ENCODE results near the gene ARF1. TPM values are rescaled to one million over a fixed set of nuclear protein-coding genes. Genes with fewer than 3 reads are reported as not detected.

The ARF1 gene
- total and polyA plus RNA-seq, 8 donors = 267 to 455 (median 301) TPM

GRCh38 chr1:228076796-228077430, 5.6 kb upstream of the ARF1 start:
- H3K4me1 ChIP-seq = peaks cover 7 to 16% of the 10 kb centered on the region in 2 donors
- H3K36me3 ChIP-seq = no peaks in the 10 kb centered on the region
- no peak for TF ChIP-seq CTCF (IDR thresholded peaks at IDR 0.05)
- DNase-seq (peak in 2 of 4 donors; percentile 33 to 64), ATAC-seq (no peak)
- H3K27me3 ChIP-seq = peaks cover 0 to 22% of the 10 kb centered on the region in 2 donors
- H3K9me3 ChIP-seq = no peaks in the 10 kb centered on the region
- intact Hi-C loops (cut with DNase I) = no loop called here
- H3K4me3 ChIP-seq = no peak overlapping the region
- no peak overlapping the region for H3K27ac ChIP-seq

- intact Hi-C loops (cut with DNase I) = no loop called here
- peaks cover 0 to 22% of the 10 kb centered on the region in 2 donors for H3K27me3 ChIP-seq
- DNase-seq (no peak), ATAC-seq (no peak)
- H3K4me3 ChIP-seq = no peak overlapping the region
- H3K4me1 ChIP-seq = peaks cover 7 to 16% of the 10 kb centered on the region in 2 donors
- H3K27ac ChIP-seq = no peak overlapping the region
- H3K9me3 ChIP-seq = no peaks in the 10 kb centered on the region
- no peak for TF ChIP-seq CTCF (IDR thresholded peaks at IDR 0.05)
- no peaks in the 10 kb centered on the region for H3K36me3 ChIP-seq
These were observed 4.8 kb upstream of the ARF1 start for GRCh38 chr1:228077565-228078330.

- H3K9me3 ChIP-seq = no peaks in the 10 kb centered on the region
- no peak for TF ChIP-seq CTCF (IDR thresholded peaks at IDR 0.05)
- H3K4me3 ChIP-seq = no peak overlapping the region
- peaks cover 0 to 9% of the 10 kb centered on the region in 2 donors for H3K27me3 ChIP-seq
- intact Hi-C loops (cut with DNase I) = no loop called here
- no peak overlapping the region for H3K27ac ChIP-seq
- DNase-seq = peak in 1 of 4 donors; percentile 19
- peaks cover 8 to 20% of the 10 kb centered on the region in 2 donors for H3K4me1 ChIP-seq
- ATAC-seq = no peak
- H3K36me3 ChIP-seq = no peaks in the 10 kb centered on the region
These were observed 3.5 kb upstream of the ARF1 start for GRCh38 chr1:228079013-228079412.

- no peaks in the 10 kb centered on the region for H3K36me3 ChIP-seq
- ATAC-seq = no peak
- TF ChIP-seq CTCF (IDR thresholded peaks at IDR 0.05) = no peak
- no peak overlapping the region for H3K4me3 ChIP-seq
- no peaks in the 10 kb centered on the region for H3K9me3 ChIP-seq
- peaks cover 0 to 6% of the 10 kb centered on the region in 2 donors for H3K27me3 ChIP-seq
- intact Hi-C loops (cut with DNase I) = no loop called here
- peak in 1 of 4 donors; percentile 28 for DNase-seq
- peaks cover 15 to 25% of the 10 kb centered on the region in 2 donors for H3K4me1 ChIP-seq
- H3K27ac ChIP-seq = no peak overlapping the region
These were observed 2.8 kb upstream of the ARF1 start for GRCh38 chr1:228079601-228080263.

- DNase-seq (peak in 1 of 4 donors; percentile 31), ATAC-seq (no peak)
- intact Hi-C loops (cut with DNase I) = no loop called here
- Histone ChIP-seq H3K4me1 (peaks cover 29 to 39% of the 10 kb centered on the region in 2 donors), H3K27me3 (no peaks in the 10 kb centered on the region), H3K4me3 (peak overlapping the region; percentile 98 to 99), H3K27ac (no peak overlapping the region), H3K9me3 (no peaks in the 10 kb centered on the region), H3K36me3 (no peaks in the 10 kb centered on the region)
- no peak for TF ChIP-seq CTCF (IDR thresholded peaks at IDR 0.05)
These were observed 1.4 kb upstream of the ARF1 start for GRCh38 chr1:228081144-228081543.
